Mesendoderm (in vitro differentiated cells): Measurements from ENCODE around the gene CTSC. TPM values are rescaled to one million over a fixed set of nuclear protein-coding genes. Genes with fewer than 3 reads are reported as not detected.

Experiments
- DNase-seq: peaks from one replicate; pipeline ENCODE4 v3.0.0; 2013
- H2AK5ac ChIP-seq: 2 replicates; pipeline ENCODE4 v1.6.1; 2013; ENCODE audit warnings: low read length, inconsistent platforms
- H2BK120ac ChIP-seq: 2 replicates; pipeline ENCODE4 v1.6.1; 2013; ENCODE audit warnings: low read depth, mild to moderate bottlenecking, low read length, moderate library complexity, mixed read lengths
- H2BK15ac ChIP-seq: replicated peaks from 2 replicates; pipeline ENCODE4 v1.6.1; 2013; ENCODE audit warnings: low read depth, mild to moderate bottlenecking, moderate library complexity
- H2BK5ac ChIP-seq: 2 replicates; pipeline ENCODE4 v1.6.1; 2013; ENCODE audit warnings: low read length, inconsistent platforms
- H3K18ac ChIP-seq: 2 replicates; pipeline ENCODE4 v1.6.1; 2013; ENCODE audit warnings: mild to moderate bottlenecking, low read length, mixed read lengths
- H3K23ac ChIP-seq: one replicate; pipeline ENCODE4 v1.6.1; 2013; ENCODE audit warnings: low read length
- H3K27ac ChIP-seq: 2 replicates; pipeline ENCODE4 v1.5.1; 2013; ENCODE audit warnings: low read depth, mild to moderate bottlenecking, inconsistent platforms, low read length, moderate library complexity
- H3K27me3 ChIP-seq: 2 replicates; pipeline ENCODE4 v1.6.1; 2013; ENCODE audit warnings: low read length, control low read depth, mild to moderate bottlenecking, inconsistent platforms; ENCODE audit not compliant: insufficient read depth, poor library complexity
- H3K36me3 ChIP-seq: 2 replicates; pipeline ENCODE4 v1.6.1; 2013; ENCODE audit warnings: low read length, inconsistent platforms; ENCODE audit not compliant: control insufficient read depth, insufficient read depth
- H3K4ac ChIP-seq: one replicate; pipeline ENCODE4 v1.6.1; 2013; ENCODE audit warnings: low read depth, mild to moderate bottlenecking, low read length, moderate library complexity
- H3K4me1 ChIP-seq: 2 replicates; pipeline ENCODE4 v1.6.1; 2013; ENCODE audit warnings: low read depth, low read length, inconsistent platforms; ENCODE audit not compliant: control insufficient read depth
- H3K4me2 ChIP-seq: 2 replicates; pipeline ENCODE4 v1.6.1; 2013; ENCODE audit warnings: low read length
- H3K4me3 ChIP-seq: 2 replicates; pipeline ENCODE4 v1.5.1; 2013; ENCODE audit warnings: mild to moderate bottlenecking, low read length
- H3K56ac ChIP-seq: one replicate; pipeline ENCODE4 v1.6.1; 2013; ENCODE audit warnings: low read length
- H3K79me1 ChIP-seq: 2 replicates; pipeline ENCODE4 v1.6.1; 2013; ENCODE audit warnings: low read length, inconsistent platforms
- H3K79me2 ChIP-seq: 2 replicates; pipeline ENCODE4 v1.6.1; 2013; ENCODE audit warnings: mild to moderate bottlenecking, low read length; ENCODE audit not compliant: control insufficient read depth, insufficient read depth
- H3K9ac ChIP-seq: 2 replicates; pipeline ENCODE4 v1.6.1; 2013; ENCODE audit warnings: low read length, inconsistent platforms
- H4K5ac ChIP-seq: one replicate; pipeline ENCODE4 v1.6.1; 2013; ENCODE audit warnings: low read length
- H4K8ac ChIP-seq: one replicate; pipeline ENCODE4 v1.6.1; 2013; ENCODE audit warnings: low read depth, mild to moderate bottlenecking, control low read depth, low read length, moderate library complexity
- WGBS: extraction: QIAGEN DNeasy Blood & Tissue Kit; methylation state at CpG from one replicate; pipeline ENCODE4 v1.1.7; 2013; ENCODE audit warnings: low lambda C conversion rate, missing lambda C conversion rate; ENCODE audit not compliant: insufficient coverage; ENCODE audit errors: extremely low coverage; 5-methylcytosine and 5-hydroxymethylcytosine counted together
- polyA plus RNA-seq, 2 experiments: library from polyadenylated mRNA; stranded (reverse); fragments of 200-250 nt; gene quantifications; one replicate each; pipeline ENCODE4 v1.2.3, GENCODE V29; 2013

Gene CTSC
- polyA plus RNA-seq (2013, experiment 1 of 2) = 274 TPM
- 280 TPM for polyA plus RNA-seq (2013, experiment 2 of 2)

GRCh38 chr11:88337181-88337986, at the start of gene CTSC:
CTSC (minus strand) TSS chr11:88337736; CDS start chr11:88337672, 64 bp downstream.
- peak within 1 kb of the TSS; percentile 62 for H3K4ac ChIP-seq
- H4K8ac ChIP-seq = no peak within 1 kb of the TSS
- H3K79me2 ChIP-seq = peaks cover 12% of the 10 kb centered on the region
- no peaks in the 10 kb centered on the region for H3K4me1 ChIP-seq
- DNase-seq = peak; percentile 90
- no peak within 1 kb of the TSS for H2BK15ac ChIP-seq
- no peaks in the 10 kb centered on the region for H3K79me1 ChIP-seq
- H3K56ac ChIP-seq = peak within 1 kb of the TSS; percentile 99
- H4K5ac ChIP-seq = no peak within 1 kb of the TSS
- H3K4me3 ChIP-seq = peak within 1 kb of the TSS; percentile 96
- peak within 1 kb of the TSS; percentile 83 for H2BK5ac ChIP-seq
- H2BK120ac ChIP-seq = peak within 1 kb of the TSS; percentile 16
- peak within 1 kb of the TSS; percentile 99 for H3K23ac ChIP-seq
- peak within 1 kb of the TSS; percentile 63 for H3K27ac ChIP-seq
- no peaks in the 10 kb centered on the region for H3K27me3 ChIP-seq
- no peak within 1 kb of the TSS for H2AK5ac ChIP-seq
- peaks cover 1% of the 10 kb centered on the region for H3K36me3 ChIP-seq
- H3K9ac ChIP-seq = peak within 1 kb of the TSS; percentile 97
- H3K4me2 ChIP-seq = peak within 1 kb of the TSS; percentile 78
- WGBS = no CpG with 5 or more reads among the region's 54 CpGs
- H3K18ac ChIP-seq = peak within 1 kb of the TSS; percentile 86

- no peak overlapping the region for H2AK5ac ChIP-seq
- H3K18ac ChIP-seq = no peak overlapping the region
- no CpG with 5 or more reads among the region's 3 CpGs for WGBS
- no peak overlapping the region for H3K4me3 ChIP-seq
- no peak overlapping the region for H3K4me2 ChIP-seq
- H3K4ac ChIP-seq = no peak overlapping the region
- DNase-seq = peak; percentile 25
- no peaks in the 10 kb centered on the region for H3K4me1 ChIP-seq
- no peak overlapping the region for H2BK120ac ChIP-seq
- H4K5ac ChIP-seq = no peak overlapping the region
- no peak overlapping the region for H3K56ac ChIP-seq
- H3K27me3 ChIP-seq = no peaks in the 10 kb centered on the region
- H2BK15ac ChIP-seq = no peak overlapping the region
- H3K79me1 ChIP-seq = no peaks in the 10 kb centered on the region
- no peak overlapping the region for H3K23ac ChIP-seq
- no peaks in the 10 kb centered on the region for H3K36me3 ChIP-seq
- no peak overlapping the region for H3K27ac ChIP-seq
- no peaks in the 10 kb centered on the region for H3K79me2 ChIP-seq
- no peak overlapping the region for H4K8ac ChIP-seq
- no peak overlapping the region for H2BK5ac ChIP-seq
- H3K9ac ChIP-seq = no peak overlapping the region
Observed at GRCh38 chr11:88384669-88385005, 47.1 kb upstream of the CTSC start.

DNA sequence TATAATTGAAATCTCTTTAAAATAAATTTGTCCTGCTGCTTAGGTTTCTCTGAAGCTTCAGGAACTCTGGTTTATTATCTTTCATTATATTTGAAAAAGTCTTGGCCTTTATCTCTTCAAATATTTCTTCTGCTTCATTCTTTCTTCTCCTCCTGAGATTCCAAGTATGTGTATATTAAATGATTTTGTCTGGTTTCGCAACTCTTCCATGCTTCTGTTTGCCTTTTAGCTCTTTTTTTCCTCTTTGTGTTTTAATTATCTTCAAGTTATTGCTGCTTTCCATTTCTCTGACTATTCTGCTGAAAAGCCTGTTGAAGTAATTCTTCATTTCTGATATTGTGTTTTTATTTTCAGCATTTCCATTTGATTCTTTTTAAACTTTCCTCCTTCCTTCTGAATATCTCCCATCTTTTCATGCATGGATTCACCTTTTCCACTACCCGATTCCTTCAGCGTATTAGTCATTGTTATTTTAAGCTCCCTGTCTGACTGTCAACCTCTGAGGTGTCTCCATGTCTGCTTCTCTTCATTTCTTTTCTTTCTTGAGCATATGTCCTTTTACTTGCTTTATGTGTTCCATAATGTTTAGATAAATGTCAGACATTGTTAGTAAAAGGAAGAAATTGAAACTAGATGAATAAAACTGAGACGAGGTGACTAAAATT, 46.6 kb upstream of the CTSC start:
- DNase-seq = no peak
- H3K79me2 ChIP-seq = no peaks in the 10 kb centered on the region
- H2BK15ac ChIP-seq = no peak overlapping the region
- no peak overlapping the region for H4K8ac ChIP-seq
- H2AK5ac ChIP-seq = no peak overlapping the region
- no peak overlapping the region for H2BK120ac ChIP-seq
- no peak overlapping the region for H3K27ac ChIP-seq
- H3K4me1 ChIP-seq = no peaks in the 10 kb centered on the region
- H3K27me3 ChIP-seq = no peaks in the 10 kb centered on the region
- no peaks in the 10 kb centered on the region for H3K79me1 ChIP-seq
- H4K5ac ChIP-seq = no peak overlapping the region
- H3K56ac ChIP-seq = no peak overlapping the region
- H3K4me3 ChIP-seq = no peak overlapping the region
- H2BK5ac ChIP-seq = no peak overlapping the region
- H3K4ac ChIP-seq = no peak overlapping the region
- no peak overlapping the region for H3K18ac ChIP-seq
- no peak overlapping the region for H3K4me2 ChIP-seq
- no peaks in the 10 kb centered on the region for H3K36me3 ChIP-seq
- no CpG with 5 or more reads among the region's 4 CpGs for WGBS
- H3K23ac ChIP-seq = no peak overlapping the region
- H3K9ac ChIP-seq = no peak overlapping the region

- Histone ChIP-seq H3K23ac (no peak overlapping the region), H3K18ac (no peak overlapping the region), H2BK15ac (no peak overlapping the region), H3K4ac (no peak overlapping the region), H2BK120ac (no peak overlapping the region), H3K56ac (no peak overlapping the region), H3K4me3 (no peak overlapping the region), H3K4me1 (no peaks in the 10 kb centered on the region), H3K9ac (no peak overlapping the region), H3K36me3 (no peaks in the 10 kb centered on the region), H2BK5ac (no peak overlapping the region), H3K27ac (no peak overlapping the region), H3K79me1 (no peaks in the 10 kb centered on the region), H3K79me2 (no peaks in the 10 kb centered on the region), H4K8ac (no peak overlapping the region), H2AK5ac (no peak overlapping the region), H3K4me2 (no peak overlapping the region), H3K27me3 (no peaks in the 10 kb centered on the region), H4K5ac (no peak overlapping the region)
- no peak for DNase-seq
- no CpG with 5 or more reads among the region's 3 CpGs for WGBS
Observed at GRCh38 chr11:88383447-88383846, 45.9 kb upstream of the CTSC start.

GRCh38 chr11:88379130-88379529, 41.6 kb upstream of the CTSC start:
- Histone ChIP-seq H2BK15ac (no peak overlapping the region), H3K23ac (no peak overlapping the region), H3K4me2 (no peak overlapping the region), H3K4me3 (no peak overlapping the region), H2BK120ac (no peak overlapping the region), H3K4ac (no peak overlapping the region), H3K56ac (no peak overlapping the region), H3K9ac (no peak overlapping the region), H2BK5ac (no peak overlapping the region), H3K79me2 (no peaks in the 10 kb centered on the region), H3K79me1 (no peaks in the 10 kb centered on the region), H3K4me1 (no peaks in the 10 kb centered on the region), H4K8ac (no peak overlapping the region), H4K5ac (no peak overlapping the region), H3K27ac (no peak overlapping the region), H3K36me3 (no peaks in the 10 kb centered on the region), H3K18ac (no peak overlapping the region), H3K27me3 (no peaks in the 10 kb centered on the region), H2AK5ac (no peak overlapping the region)
- WGBS = 100% methylated on average over 3 of the region's 3 CpGs
- no peak for DNase-seq
